GM18517 (cell line): Measurements from ENCODE around the gene EFCAB8.

ENCODE experiments used
- ATAC-seq: cut with Tn5 transposase; IDR thresholded peaks from one replicate; pipeline ENCODE4 v1.9.1; 2021; ENCODE audit warnings: mild to moderate bottlenecking, moderate library complexity; ENCODE audit not compliant: unreplicated experiment

The EFCAB8 gene

DNA sequence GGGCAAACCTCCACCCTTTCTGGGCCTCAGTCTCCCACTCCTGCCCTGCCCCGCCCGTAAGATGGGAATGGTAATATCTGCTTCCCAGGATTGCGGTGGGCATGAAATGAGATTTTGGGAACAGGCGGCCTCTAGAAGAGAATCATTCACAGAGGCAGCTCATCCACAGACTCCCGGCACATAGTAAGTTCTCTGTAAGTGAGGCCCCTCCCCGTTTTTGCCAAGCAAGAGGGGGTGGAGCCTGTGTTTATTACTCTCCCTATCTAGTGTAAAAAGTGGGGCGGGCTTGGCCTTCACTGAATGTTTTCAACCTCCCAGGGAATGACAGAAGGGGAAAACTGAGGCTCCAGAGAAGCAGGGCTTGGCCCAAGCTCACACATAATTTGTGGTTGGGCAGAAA lies 125.5 kb downstream of the EFCAB8 start:
- no peak for ATAC-seq

DNA sequence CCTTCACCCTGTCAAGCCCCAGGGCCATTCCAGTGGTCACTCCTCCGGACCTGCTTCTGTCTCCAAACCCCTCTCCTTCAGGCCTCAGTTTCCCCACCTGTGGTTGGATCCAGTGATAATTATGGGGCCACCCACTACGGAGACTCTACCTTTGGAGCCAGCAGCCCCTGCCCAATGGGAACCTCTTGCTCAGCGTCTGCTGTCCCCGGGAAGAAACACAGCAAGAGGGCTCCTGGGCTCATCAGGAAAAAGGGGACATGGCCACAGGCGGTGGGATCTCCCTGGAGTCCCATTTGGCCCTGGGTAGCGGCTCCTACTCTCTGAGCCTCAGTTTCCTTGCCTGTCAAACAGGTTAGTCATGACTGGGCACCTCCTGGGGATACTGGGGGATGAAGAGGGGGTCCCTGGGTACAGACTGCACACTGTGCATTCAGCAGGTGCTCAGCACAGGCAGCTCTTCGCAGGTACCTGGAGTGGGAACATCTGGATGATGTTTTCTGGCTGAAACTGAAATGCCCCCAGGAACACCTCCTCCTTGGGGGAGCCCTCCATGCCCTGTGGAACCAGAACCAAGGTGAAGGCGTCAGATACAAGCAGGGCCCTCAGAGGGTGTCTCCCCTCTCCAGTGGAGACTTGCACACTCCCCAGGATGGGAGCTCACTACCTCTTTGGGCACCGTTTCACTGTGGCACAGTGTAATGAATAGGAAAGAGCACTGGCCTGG lies 126.1 kb downstream of the EFCAB8 start:
- no peak for ATAC-seq

DNA sequence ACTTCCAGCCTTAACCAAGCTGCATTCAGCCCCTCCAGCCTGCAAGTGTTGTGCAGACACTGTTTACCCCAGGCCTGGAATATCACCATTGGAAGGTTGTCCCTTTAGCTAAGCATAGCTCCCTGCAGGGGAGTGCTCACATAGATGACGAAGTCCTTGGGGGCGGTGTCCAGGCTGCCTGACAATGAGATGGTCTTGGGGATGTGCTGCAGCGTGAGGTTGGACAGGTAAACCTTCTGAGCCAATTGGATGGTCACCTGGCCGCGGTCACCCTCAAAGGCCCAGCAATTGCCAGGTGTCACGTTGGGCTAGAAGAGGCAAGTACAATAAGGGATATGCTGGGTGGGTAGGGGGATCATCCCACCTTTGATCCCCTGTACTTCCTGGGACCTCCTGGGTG lies 126.9 kb downstream of the EFCAB8 start:
- no peak for ATAC-seq

DNA sequence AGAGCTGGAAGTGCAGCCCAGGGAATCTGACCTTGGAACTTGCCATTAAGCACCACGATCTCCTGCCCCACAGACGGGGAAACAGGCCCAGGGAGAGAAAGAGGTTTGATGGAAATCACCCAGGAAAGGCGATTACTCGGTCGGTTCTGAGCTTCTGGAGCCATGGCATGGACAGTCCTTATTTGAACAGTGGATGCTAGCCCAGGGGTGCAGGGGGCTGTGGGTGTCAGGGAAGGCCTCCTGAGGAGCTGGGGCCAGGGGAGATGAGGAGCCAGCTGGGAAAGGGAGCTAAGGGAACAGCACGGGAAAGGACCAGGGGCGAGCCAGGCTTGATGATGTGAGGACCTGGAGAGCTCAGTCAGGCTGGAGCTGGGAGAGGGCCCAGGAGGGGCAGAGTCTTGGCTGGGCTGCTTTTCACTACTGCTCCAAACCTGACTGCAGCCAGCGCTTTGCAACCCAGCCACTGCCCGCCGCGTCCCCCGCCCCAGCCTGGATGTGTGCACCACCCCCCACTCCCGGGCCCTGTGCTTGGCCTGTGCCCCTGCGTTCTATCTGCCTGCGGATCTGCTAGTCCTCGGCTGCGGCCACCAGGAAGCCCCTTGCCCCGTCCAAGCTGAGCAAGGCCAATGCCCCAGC lies 127.7 kb downstream of the EFCAB8 start:
- no peak for ATAC-seq

DNA sequence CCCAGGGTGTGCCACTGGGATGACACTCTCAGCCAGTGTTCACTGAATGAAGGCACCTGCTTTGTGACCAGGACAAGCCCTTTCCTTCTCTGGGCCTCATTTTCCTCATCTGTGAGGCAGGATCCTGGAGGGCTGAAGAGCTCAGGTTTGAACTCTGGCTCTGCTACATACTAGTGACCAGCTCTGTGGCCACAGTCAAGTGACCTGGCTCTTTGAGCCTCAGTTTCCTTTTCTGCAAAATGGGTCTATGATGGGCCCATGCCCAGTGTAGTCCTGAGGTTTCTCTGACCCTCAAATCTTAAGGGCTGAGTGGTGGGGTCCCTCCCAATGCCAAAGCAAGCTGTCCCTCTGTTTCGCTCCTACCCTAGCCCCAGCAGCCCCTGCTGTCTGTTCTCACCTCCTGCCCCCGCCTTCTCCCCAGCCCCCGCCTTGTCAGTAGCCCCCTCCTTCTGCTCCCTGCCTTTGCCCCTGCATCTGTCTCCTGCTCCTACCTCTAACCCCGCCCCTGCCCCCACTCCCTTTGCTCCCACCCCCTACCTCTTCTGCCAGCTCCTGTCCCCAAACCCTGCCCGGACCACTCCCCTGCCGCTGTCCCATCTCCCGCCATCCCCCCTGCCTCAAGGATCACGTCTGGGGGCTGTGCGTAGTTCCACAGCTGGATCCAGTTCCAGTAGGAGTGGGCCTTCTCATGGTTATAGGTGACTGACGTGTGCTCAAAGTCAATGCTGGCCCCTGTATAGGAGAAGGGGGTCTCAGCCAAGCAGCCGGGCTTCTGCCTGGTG lies 128.5 kb downstream of the EFCAB8 start:
- ATAC-seq = no peak

DNA sequence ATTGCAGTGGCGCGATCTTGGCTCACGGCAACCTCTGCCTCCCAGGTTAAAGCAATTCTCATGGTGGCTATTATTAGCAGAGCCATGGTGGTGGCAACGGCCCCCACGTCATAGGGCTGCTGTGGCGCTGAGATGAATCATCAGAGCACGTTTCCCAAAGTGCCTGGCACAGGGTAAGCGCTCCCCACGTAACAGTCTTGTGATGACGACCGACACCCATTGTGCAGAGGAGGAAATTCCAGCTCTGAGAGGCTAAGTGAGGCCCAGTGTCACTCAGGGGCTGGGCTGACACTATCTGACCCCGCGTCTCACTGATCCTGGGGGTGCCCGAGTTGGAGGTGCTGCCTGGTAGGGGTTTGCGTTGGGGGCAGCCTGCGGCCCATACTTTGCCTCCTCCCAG lies 129.3 kb downstream of the EFCAB8 start:
- no peak for ATAC-seq

DNA sequence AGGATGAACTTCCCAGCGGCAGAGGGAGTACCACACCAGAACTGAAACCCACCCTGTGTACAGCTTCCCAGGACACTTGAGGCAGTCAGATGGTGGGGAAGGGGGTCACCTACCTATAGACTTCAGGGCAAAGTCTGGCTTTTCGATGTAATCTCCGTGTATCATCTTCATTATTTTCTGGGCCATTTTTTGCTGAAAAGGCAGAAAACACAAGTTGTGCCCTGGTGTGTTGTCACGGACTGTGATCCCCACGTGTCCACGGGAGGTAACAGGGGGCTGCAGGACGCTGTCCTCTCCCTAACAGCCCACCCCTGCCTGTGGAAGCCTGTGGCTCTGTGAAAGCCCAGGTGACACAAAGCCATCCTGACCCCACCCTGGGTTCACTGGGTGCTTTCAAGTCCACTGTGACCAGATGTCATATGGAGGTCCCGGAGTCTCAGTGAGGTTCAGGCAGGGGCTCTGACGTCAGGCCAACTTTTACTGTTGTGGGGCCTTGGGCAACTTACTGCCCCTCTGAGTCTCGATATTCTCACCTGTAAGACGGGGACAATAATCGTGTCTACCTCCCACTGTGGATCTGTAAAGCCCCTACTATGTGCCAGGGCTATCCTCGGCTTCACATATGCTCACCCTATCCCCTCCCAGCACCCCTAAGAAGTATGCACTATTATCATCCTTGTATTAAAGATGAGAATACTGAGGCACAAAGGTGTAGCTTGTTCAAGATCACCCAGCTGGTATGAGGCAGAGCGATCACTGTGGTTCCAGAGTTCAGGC lies 131.0 kb downstream of the EFCAB8 start:
- no peak for ATAC-seq

DNA sequence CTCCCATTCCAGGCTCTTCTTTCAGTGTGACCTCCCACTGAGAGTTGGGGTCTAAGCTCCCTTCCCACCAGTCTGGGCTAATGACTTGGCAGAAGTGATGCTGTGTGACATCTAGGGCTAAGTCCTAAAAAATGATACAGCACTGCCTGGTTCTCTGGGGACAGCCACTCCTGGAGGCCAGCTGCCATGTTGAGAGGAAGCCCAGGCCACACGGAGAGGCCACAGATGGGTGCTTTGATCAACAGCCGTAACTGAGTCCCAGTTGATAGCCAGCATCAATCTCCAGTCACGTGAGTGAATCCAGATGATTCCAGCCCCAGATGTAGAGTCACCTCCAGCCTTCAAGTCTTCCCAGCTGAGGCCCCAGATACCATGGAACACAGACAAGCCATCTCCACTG lies 131.7 kb downstream of the EFCAB8 start:
- no peak for ATAC-seq

DNA sequence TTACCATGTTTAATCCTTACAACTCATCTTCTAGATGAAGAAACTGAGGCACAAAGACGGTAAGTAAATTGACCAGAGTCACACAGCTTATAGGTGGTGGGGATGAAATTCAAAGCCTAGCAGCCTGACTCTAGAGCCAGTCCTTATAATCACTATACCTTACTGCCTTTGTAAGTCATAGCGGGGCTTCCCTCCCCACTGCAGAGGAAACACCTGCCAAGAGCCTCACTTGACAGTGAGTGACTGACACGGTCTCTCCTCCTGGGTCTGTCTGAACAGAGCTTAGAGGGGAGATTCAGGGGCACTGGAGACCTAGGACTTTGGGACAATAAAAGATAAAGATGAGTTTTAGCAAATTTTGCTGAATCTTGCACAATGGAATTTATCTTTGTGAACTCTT lies 132.7 kb downstream of the EFCAB8 start:
- ATAC-seq = no peak

DNA sequence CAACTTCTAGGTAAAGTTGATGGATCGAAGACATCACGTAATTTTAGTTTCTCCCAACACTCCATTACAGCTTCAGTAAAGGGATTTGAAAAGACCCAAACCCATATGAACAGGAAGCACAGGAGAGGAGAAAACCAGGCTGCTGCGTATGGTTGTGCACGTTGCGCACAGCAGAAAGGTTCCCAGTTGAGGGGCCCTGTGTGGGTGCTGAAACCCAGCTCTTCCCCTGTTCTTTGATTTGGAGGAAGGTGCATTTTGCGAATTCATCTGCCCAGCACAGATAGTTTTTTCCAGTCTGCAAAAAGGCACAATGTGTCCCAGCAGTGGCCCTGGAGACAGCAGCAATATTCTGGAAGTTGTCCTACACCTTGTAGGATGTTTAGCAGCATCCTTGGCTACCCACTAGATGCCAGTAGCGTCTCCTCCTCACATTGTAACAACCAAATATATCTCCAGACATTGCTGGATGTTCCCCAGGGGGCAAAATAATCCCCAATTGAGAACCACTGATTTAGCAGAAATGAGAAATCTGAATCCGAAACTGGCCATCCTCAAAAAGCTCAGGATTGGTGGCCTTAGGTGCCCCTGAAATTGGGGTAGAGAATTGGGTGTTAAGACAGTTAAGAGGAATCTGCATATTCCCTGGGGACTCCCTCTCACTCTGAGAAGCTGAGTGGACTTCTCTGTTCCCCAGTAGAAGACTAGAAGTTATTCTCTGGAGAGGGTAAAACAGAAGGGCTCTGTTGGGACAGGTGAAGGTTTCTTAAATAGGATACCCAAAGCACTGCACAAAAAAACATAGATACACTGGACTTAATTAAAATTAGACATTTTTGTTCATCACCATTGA lies 133.3 kb downstream of the EFCAB8 start:
- ATAC-seq = no peak

DNA sequence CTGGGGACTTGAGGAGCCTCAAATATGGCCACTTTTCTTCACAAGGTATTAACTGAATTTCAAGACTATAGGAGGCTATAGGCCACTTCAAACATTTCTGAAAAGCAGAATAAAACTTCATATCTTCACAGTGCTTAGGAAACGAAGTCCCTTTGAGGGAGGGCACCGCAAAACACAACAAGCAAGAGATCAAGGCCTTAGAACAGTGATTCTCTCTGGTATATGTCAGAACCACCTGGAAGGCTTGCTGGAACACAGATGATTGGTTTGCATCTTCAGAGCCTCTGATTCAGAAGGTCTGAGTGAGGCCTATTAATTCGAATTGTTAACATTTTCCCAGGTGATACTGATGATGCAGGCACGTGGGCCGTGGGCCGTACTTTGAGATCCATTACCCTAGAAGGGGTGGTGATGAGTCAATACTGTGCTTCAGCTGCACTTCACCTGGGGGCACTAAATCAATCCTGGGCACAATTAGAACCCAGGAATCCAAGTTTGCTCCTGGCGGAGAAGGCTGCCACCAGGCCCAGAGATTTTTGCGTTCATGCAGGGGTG lies 134.8 kb downstream of the EFCAB8 start:
- ATAC-seq = no peak

DNA sequence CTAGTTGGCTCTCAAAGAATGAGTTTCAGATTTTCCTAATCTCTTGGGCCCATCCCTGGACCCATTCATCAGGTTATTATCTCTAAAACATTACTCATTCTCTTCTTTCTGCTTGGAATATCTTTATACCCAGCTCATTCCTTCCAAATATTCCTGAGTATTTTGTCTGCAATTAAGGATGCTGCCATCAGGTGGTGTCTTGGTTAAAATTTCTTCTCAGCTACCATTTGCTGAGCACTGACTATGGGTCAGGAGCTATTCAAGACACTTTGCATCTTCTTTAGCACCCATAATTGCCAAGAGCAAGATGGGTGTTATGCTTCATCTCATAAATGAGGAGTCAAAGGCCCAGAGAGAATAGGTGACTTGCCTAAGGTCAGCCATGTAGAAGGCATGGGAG lies 137.1 kb downstream of the EFCAB8 start:
- ATAC-seq = no peak

DNA sequence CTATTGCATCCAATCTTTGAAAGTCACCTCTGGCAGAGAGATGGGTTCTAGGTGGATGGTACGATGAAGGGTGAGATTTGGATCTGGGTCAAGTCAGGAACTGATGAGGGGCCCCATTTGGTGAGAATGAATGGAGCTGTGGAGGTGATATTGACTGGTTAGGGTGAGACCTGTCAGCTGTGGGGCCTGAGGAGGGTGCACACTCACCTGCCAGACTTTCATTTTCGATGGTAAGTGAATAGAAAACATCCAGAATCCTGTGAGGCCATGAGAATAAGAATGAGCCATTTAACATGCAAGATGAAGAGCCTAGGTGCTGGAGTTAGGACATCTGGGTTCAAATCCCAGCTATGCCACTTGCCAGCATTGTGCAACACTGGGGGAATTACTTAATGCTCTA lies 138.7 kb downstream of the EFCAB8 start:
- no peak for ATAC-seq

DNA sequence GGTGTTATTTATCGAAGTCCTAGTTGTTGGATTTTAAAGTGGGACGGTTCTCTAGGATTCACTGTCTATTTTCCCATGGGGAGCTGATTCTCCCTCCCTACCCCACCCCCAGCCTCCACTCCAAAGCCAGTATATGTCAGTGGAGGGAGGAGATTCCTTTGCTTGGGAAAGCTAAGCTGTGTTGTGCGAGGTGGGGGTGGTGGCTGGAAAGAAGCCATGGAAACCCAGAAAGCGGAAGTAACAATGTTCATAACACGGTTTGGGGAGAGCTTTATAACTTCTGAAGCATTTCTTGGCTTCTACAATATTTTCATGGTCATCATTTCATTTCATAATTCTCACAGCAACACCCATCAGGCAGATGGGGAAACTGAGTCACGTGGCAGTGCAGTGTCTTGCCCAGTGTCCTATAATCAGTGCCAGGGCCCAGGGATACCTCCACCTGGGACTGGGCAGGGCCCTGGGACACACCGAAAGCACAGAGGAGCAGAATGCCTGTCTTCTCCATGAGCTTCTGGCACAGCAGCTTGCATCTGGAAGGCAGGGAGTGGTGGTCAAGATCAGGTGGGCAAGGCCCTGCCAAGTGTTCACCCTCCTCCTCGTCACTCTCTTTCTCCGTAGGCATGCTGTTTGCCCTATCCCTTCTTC lies 141.0 kb downstream of the EFCAB8 start:
- no peak for ATAC-seq

DNA sequence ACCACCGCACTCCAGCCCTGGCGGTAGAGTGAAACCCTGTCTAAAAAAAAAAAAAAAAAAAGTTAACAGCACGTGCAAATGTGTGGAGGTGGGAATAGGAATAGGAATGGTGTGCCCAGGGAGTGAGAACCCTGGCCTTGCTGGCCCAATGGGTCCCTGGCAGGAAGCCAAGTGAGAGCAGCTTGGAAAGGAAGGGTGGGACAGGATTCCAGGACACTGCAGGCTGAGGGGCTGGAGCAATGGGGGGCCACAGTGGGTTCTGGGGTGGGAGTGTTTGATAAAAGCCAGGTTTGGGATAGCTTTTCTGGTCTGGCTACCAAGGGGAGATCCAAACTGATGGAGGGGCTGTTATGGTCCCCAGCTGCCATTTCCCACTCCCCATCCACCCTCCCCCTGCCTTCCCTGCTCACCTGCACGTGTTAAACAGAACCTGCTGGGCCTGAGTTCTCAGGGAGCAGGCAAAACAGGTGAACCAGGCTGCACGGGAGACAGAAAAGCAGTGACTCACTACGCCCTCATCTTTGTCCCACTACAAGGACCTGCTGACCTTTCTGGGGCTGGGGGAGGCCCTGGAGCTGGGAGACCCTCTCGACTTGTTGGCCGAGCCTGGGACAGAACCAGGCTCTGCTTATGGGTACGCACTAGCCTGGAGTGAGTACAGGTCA lies 142.2 kb downstream of the EFCAB8 start:
- no peak for ATAC-seq

DNA sequence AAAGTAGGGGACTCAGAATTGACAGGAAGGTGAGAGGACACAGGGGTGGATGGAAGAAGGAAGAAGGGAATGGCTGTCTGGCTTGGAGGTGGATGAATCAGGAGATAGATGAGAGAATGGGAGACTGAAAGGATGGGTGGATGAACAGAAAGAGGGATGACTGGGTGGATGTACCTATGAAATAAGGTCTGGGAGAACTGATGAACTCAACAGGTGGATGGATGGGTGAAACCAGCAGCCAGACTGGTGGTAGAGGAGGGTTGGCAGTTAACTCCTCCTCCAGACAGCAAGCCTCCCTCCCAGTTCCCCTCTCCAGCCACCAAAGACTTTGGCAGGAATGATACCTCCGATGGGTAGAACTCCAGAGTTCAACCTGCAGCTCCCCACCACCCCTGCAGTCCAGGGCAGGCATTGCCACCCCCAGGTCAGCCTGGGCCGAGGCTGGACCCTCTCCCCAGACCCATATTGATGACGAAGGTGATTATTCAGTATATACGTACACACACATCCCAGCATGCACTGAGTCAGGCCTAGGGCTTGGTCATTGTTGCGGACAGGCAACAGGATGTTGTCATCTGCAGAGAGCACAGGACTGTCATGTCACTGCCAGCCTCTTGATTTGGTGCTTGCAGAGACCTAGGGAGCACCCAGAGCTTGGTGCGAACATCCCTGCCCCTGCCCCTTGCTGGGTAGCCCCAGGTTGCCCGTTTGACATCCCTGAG lies 143.5 kb downstream of the EFCAB8 start:
- ATAC-seq = no peak

DNA sequence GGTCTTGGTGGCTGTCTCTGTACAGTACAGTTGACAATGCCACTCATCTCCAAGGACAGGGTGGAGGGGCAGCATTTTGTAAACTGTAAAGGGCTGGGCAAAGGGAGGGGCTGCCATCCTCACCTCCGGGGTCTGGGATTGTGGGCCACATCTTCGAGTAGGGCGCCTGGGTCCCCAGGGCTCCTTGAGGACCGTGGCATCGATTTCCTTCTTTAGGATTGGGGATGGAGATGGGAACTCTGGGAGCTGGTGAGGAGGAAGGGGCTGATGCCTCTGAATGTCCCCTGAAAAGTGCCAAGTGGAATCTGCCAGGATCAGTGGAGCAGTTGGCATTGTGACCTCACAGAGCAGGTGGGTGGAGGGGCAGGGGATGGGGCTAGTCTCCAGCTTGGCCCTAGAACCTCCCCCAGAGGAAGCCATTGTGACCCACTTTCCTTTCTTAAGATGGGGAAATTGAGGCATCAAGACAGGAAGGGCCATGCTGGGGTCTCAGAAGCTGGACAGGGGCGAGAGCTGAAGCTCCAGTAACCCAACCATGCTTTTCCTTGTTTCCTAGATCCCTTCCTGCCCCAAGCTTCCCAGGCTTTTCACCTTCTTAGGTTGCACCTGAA lies 145.5 kb downstream of the EFCAB8 start, which contains the start of gene SUN5:
Gene SUN5 (minus strand): TSS at position 293 of the 611 bp plus-strand sequence. CDS start 93 bp downstream, at position 200.
- ATAC-seq = no peak

DNA sequence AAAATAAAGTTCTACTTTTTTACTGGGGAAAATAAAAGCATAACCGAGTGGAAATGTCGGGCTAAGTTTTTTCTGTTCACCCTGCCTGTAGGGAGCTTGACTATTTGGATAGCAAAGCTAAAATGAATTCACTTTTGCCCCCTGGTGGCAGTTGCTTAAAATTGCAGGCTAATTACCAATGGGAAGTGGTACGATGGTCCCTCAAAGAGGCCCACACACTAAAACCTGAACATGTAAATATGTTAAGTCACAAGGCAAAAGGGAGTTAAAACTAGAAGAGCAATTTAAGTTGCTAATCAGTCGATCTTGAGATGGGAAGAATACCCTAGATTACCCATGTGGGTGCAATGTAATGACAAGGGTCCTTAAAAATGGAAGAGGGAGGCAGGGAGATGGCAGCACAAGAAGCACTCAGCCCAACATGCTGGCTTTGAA lies 146.4 kb downstream of the EFCAB8 start:
- ATAC-seq = no peak
